ENCODE results near the gene SLC50A1. TPM values are rescaled to one million over a fixed set of nuclear protein-coding genes. Genes with fewer than 3 reads are reported as not detected.

Gene SLC50A1
- total RNA-seq, 1 experiment from 2014 or later, result 24.9 TPM

DNA sequence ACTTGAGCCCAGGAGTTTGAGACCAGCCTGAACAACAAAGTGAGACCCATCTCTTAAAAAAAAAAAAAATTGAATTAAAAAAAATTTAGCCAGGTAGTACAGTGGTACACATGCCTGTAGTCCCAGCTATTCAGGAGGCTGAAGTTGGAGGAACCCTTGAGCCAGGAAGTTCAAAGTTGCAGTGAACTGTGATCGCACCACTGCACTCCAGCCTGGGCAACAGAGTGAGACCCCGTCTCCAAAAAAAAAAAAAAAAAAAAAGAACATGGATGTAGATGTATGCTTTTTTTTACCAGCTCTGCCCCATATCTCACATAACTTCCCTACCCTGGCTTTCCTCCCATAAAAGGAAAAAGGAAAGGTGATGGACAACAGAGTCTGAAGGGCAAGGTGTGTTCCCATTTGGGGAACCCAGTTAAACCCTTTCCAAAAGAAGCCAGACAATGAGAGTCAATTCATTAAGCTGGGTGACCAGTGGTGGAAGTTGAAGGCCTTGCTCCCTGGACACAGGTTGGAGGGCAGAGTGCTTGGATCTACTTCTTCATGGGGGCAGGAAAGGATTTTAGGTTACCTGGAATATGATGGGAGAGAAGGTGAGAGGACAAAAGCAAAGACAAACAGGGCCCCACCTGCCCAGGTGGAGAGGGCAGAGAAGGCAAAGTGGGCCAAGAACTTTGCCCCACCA lies 34.6 kb downstream of the SLC50A1 start:
- Mint-ChIP-seq H3K27ac (no peak overlapping the region), H3K4me3 (peak overlapping the region in 1 of 2 experiments; percentile 0; a peak in 1 of 5 replicates), H3K9me3 (peaks cover 0 to 4% of the 10 kb centered on the region in 2 experiments; a peak in 2 of 5 replicates), H3K27me3 (ENCODE audit: low read depth) (no peaks in the 10 kb centered on the region; the same call in none of the 2 replicates), H3K4me1 (peaks cover 23 to 37% of the 10 kb centered on the region in 2 experiments), H3K36me3 (ENCODE audit: insufficient read depth in 1 of 3, low read depth in 3 of 3) (peaks cover 3 to 22% (median 16%) of the 10 kb centered on the region in 3 experiments)
- DNase-seq, result no peak
- H3K4me2 ChIP-seq (ENCODE audit: insufficient read depth, insufficient read length, low read length), result no peak overlapping the region
- H2BK12ac ChIP-seq (ENCODE audit: insufficient read length, low read depth, low read length), result no peak overlapping the region
- no peaks in the 10 kb centered on the region for H4K20me1 ChIP-seq (ENCODE audit: control insufficient read depth, insufficient read depth, insufficient read length)
- H2AK5ac ChIP-seq (ENCODE audit: insufficient read length, low read length), result no peak overlapping the region
- no peak overlapping the region for H2BK5ac ChIP-seq (ENCODE audit: insufficient read length, low read length)
- no peak overlapping the region for H3T11ph ChIP-seq (ENCODE audit: low read length)
- H3K27me3 ChIP-seq (ENCODE audit: insufficient read depth, low read length), result no peaks in the 10 kb centered on the region
- H4K5ac ChIP-seq (ENCODE audit: insufficient read length, low read depth, low read length), result no peak overlapping the region
- H2BK20ac ChIP-seq (ENCODE audit: low read depth, low read length, poor library complexity, severe bottlenecking), result no peak overlapping the region
- no peak overlapping the region for H2BK120ac ChIP-seq (ENCODE audit: low read depth, low read length, poor library complexity, severe bottlenecking)
- H3K23ac ChIP-seq (ENCODE audit: insufficient read length, low read depth, low read length), result no peak overlapping the region
- no peak overlapping the region for H4K91ac ChIP-seq (ENCODE audit: insufficient read length, low read depth, low read length)
- H3K18ac ChIP-seq (ENCODE audit: insufficient read length, low read depth, low read length), result no peak overlapping the region
- no peaks in the 10 kb centered on the region for H3K79me1 ChIP-seq (ENCODE audit: insufficient read depth, low read depth, low read length, poor library complexity, severe bottlenecking)
- no peak overlapping the region for H2BK15ac ChIP-seq (ENCODE audit: low read depth, low read length)
- H3K4ac ChIP-seq (ENCODE audit: low read depth, low read length), result no peak overlapping the region
- WGBS (ENCODE audit: extremely low coverage, insufficient read length, low lambda C conversion rate), result no CpG with 5 or more reads among the region's 2 CpGs
- H3K23me2 ChIP-seq (ENCODE audit: insufficient read length, low read depth, low read length, poor library complexity, severe bottlenecking), result peaks cover 25% of the 10 kb centered on the region
- H3K9me3 ChIP-seq (ENCODE audit: control insufficient read depth, low read depth, low read length), result no peaks in the 10 kb centered on the region
- no peak overlapping the region for H3K27ac ChIP-seq (ENCODE audit: insufficient read length, low read depth, low read length)
- no peaks in the 10 kb centered on the region; the same call in 1 of the 2 replicates for H3K79me2 ChIP-seq (ENCODE audit: insufficient read depth, low read length)
- H3K9ac ChIP-seq (ENCODE audit: extremely low read depth, insufficient read length, low read length), result no peak overlapping the region
- no peaks in the 10 kb centered on the region for H3K4me1 ChIP-seq (ENCODE audit: insufficient read depth, low read length)
- TF ChIP-seq, protein P1, sequence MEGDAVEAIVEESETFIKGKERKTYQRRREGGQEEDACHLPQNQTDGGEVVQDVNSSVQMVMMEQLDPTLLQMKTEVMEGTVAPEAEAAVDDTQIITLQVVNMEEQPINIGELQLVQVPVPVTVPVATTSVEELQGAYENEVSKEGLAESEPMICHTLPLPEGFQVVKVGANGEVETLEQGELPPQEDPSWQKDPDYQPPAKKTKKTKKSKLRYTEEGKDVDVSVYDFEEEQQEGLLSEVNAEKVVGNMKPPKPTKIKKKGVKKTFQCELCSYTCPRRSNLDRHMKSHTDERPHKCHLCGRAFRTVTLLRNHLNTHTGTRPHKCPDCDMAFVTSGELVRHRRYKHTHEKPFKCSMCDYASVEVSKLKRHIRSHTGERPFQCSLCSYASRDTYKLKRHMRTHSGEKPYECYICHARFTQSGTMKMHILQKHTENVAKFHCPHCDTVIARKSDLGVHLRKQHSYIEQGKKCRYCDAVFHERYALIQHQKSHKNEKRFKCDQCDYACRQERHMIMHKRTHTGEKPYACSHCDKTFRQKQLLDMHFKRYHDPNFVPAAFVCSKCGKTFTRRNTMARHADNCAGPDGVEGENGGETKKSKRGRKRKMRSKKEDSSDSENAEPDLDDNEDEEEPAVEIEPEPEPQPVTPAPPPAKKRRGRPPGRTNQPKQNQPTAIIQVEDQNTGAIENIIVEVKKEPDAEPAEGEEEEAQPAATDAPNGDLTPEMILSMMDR (conservative IDR thresholded peaks at IDR 0.05), result no peak
- H3K56ac ChIP-seq (ENCODE audit: insufficient read length, low read depth, low read length), result no peak overlapping the region
- H2AFZ ChIP-seq (ENCODE audit: low read length), result no peak overlapping the region
- no peak overlapping the region for H3K14ac ChIP-seq (ENCODE audit: insufficient read depth, low read length)
- H4K8ac ChIP-seq (replicated peaks; ENCODE audit: insufficient read length, low read depth, low read length), result no peak overlapping the region
